PC-3 (cell line): Measurements from ENCODE around the gene FOXO3. TPM values are rescaled to one million over a fixed set of nuclear protein-coding genes. Genes with fewer than 3 reads are reported as not detected.

Experiments
- ATAC-seq: fragments of 200-7000 bp; cut with Tn5 transposase; 2 replicates; pipeline ENCODE4 v1.9.1; 2020; ENCODE audit warnings: mild to moderate bottlenecking, moderate library complexity
- BruUV-seq: library from RNA; stranded (reverse); fragments of 400-500 nt; replicated peaks from 2 replicates; lab custom pipeline; 2021; lab: Mats Ljungman, UMichigan
- CTCF ChIA-PET: fragments of 300-600 bp; sonication (Branson Sonifier 250); formaldehyde crosslinking; loops from one replicate; lab custom pipeline; 2022; ENCODE audit warnings: antibody characterized with exemption; lab: Charles Lee
- POLR2A ChIA-PET: fragments of 300-600 bp; sonication (Branson Sonifier 250); formaldehyde crosslinking; loops from one replicate; lab custom pipeline; 2022; ENCODE audit warnings: antibody characterized with exemption; ENCODE audit not compliant: unreplicated experiment; lab: Charles Lee
- DNase-seq: peaks from one replicate; pipeline ENCODE4 v3.0.0-alpha.2; 2015
- H2AFZ ChIP-seq: fragments of 300-600 bp; sonication (generic); 2 replicates; pipeline ENCODE4 v1.6.0; 2016; ENCODE audit warnings: antibody characterized with exemption, low read length
- H3F3A ChIP-seq: fragments of 300-600 bp; sonication (generic); one replicate; pipeline ENCODE4 v1.6.0; 2017; ENCODE audit warnings: antibody characterized with exemption, low read length, control low read depth, mild to moderate bottlenecking; ENCODE audit not compliant: unreplicated experiment
- H3K27ac ChIP-seq: fragments of 300-600 bp; sonication (generic); 2 replicates; pipeline ENCODE4 v1.5.1; 2016; ENCODE audit warnings: mild to moderate bottlenecking, low read length
- H3K27me3 ChIP-seq: fragments of 300-600 bp; sonication (generic); 2 replicates; pipeline ENCODE4 v1.6.1; 2016; ENCODE audit warnings: low read length, mixed read lengths
- H3K36me3 ChIP-seq: fragments of 300-600 bp; sonication (generic); 2 replicates; pipeline ENCODE4 v1.6.1; 2016; ENCODE audit warnings: low read depth, mixed run types, low read length, mixed read lengths
- H3K4me1 ChIP-seq: fragments of 300-600 bp; sonication (generic); 2 replicates; pipeline ENCODE4 v1.5.1; 2016; ENCODE audit warnings: low read length; ENCODE audit not compliant: insufficient read depth
- H3K4me2 ChIP-seq: fragments of 300-600 bp; sonication (generic); 2 replicates; pipeline ENCODE4 v1.6.0; 2016; ENCODE audit warnings: low read length
- H3K4me3 ChIP-seq: fragments of 300-600 bp; sonication (generic); 2 replicates; pipeline ENCODE4 v1.5.1; 2016; ENCODE audit warnings: mild to moderate bottlenecking, low read length, mixed read lengths
- H3K79me2 ChIP-seq: fragments of 300-600 bp; sonication (generic); 2 replicates; pipeline ENCODE4 v1.6.1; 2017; ENCODE audit warnings: low read length, mixed read lengths
- H3K9ac ChIP-seq: fragments of 300-600 bp; sonication (generic); 2 replicates; pipeline ENCODE4 v1.6.0; 2016; ENCODE audit warnings: mild to moderate bottlenecking, low read length
- H3K9me2 ChIP-seq: fragments of 300-600 bp; sonication (generic); replicated peaks from 2 replicates; pipeline ENCODE4 v1.6.1; 2016; ENCODE audit warnings: mixed run types, low read length, mixed read lengths
- H3K9me3 ChIP-seq: fragments of 300-600 bp; sonication (generic); 2 replicates; pipeline ENCODE4 v1.6.1; 2016; ENCODE audit warnings: low read length, mixed read lengths
- H4K20me1 ChIP-seq: fragments of 300-600 bp; sonication (generic); 2 replicates; pipeline ENCODE4 v1.6.1; 2016; ENCODE audit warnings: low read length, mixed read lengths
- CTCF ChIP-seq: fragments of 300-600 bp; sonication (generic); conservative IDR thresholded peaks from 2 replicates; pipeline ENCODE4 v1.5.1; 2017; ENCODE audit warnings: antibody characterized with exemption, low read depth, mild to moderate bottlenecking, low read length
- EZH2 ChIP-seq: fragments of 300-600 bp; sonication (generic); IDR thresholded peaks from one replicate; pipeline ENCODE4 v1.6.1; 2017; ENCODE audit warnings: antibody characterized with exemption, mild to moderate bottlenecking, low read length; ENCODE audit not compliant: unreplicated experiment
- EZH2phosphoT487 ChIP-seq: fragments of 300-600 bp; sonication (generic); IDR thresholded peaks from 2 replicates; pipeline ENCODE4 v1.6.1; 2018; ENCODE audit warnings: mild to moderate bottlenecking, antibody characterized with exemption, low read length, borderline replicate concordance
- intact Hi-C: fragments of 100-400 bp; cut with micrococcal nuclease; formaldehyde crosslinking; loops from 2 replicates; pipeline ENCODE4 v1.9.0; 2023
- total RNA-seq: library from RNA; depleted of rRNA; stranded (reverse); fragments of >200 nt; gene quantifications from 2 replicates; pipeline ENCODE4 v1.2.3, GENCODE V29; 2014

Gene FOXO3
- total RNA-seq, 1 experiment from 2014 or later = 12.8 TPM

GRCh38 chr6:108568101-108568500, 7.4 kb downstream of the FOXO3 start:
- ChIA-PET POLR2A (no interaction called here), CTCF (no interaction called here)
- Histone ChIP-seq H3F3A (peaks cover 4% of the 10 kb centered on the region), H3K36me3 (peaks cover 22% of the 10 kb centered on the region), H3K79me2 (peaks cover 96% of the 10 kb centered on the region), H3K4me2 (no peak overlapping the region), H3K4me1 (peaks cover 33% of the 10 kb centered on the region), H3K9me3 (no peaks in the 10 kb centered on the region), H3K27me3 (no peaks in the 10 kb centered on the region), H2AFZ (no peak overlapping the region), H3K9ac (no peak overlapping the region), H3K27ac (no peak overlapping the region), H3K4me3 (no peak overlapping the region), H3K9me2 (no peaks in the 10 kb centered on the region), H4K20me1 (peaks cover 26% of the 10 kb centered on the region)
- no peak for ATAC-seq
- intact Hi-C loops = no loop called here
- DNase-seq = no peak
- TF ChIP-seq EZH2phosphoT487 = no peak
- no peak for TF ChIP-seq EZH2
- TF ChIP-seq CTCF = no peak
- BruUV-seq = no TSS peak

GRCh38 chr6:108568551-108569305, 8.0 kb downstream of the FOXO3 start:
- Histone ChIP-seq H3K9me2 (no peaks in the 10 kb centered on the region), H3K79me2 (peaks cover 94% of the 10 kb centered on the region), H4K20me1 (peaks cover 26% of the 10 kb centered on the region), H3K4me3 (no peak overlapping the region), H3K36me3 (peaks cover 22% of the 10 kb centered on the region), H3K4me1 (peaks cover 32% of the 10 kb centered on the region), H2AFZ (no peak overlapping the region), H3K9me3 (no peaks in the 10 kb centered on the region), H3K27ac (no peak overlapping the region), H3F3A (peaks cover 4% of the 10 kb centered on the region), H3K4me2 (no peak overlapping the region), H3K27me3 (no peaks in the 10 kb centered on the region), H3K9ac (no peak overlapping the region)
- TF ChIP-seq EZH2 (no peak), EZH2phosphoT487 (no peak), CTCF (no peak)
- no peak for ATAC-seq
- ChIA-PET CTCF (no interaction called here), POLR2A (no interaction called here)
- BruUV-seq = no TSS peak
- DNase-seq = no peak
- intact Hi-C loops = no loop called here

GRCh38 chr6:108570517-108570916, 9.8 kb downstream of the FOXO3 start:
- H3K27ac ChIP-seq = no peak overlapping the region
- intact Hi-C loops = no loop called here
- H2AFZ ChIP-seq = no peak overlapping the region
- no TSS peak for BruUV-seq
- DNase-seq (peak; percentile 13), ATAC-seq (no peak)
- ChIA-PET CTCF (no interaction called here), POLR2A (no interaction called here)
- no peak overlapping the region for H3K4me2 ChIP-seq
- H3K79me2 ChIP-seq = peaks cover 94% of the 10 kb centered on the region
- H3K9ac ChIP-seq = no peak overlapping the region
- no peaks in the 10 kb centered on the region for H3K9me3 ChIP-seq
- peaks cover 22% of the 10 kb centered on the region for H3K36me3 ChIP-seq
- peaks cover 2% of the 10 kb centered on the region for H3F3A ChIP-seq
- no peak overlapping the region for H3K4me3 ChIP-seq
- no peaks in the 10 kb centered on the region for H3K9me2 ChIP-seq
- no peaks in the 10 kb centered on the region for H3K27me3 ChIP-seq
- TF ChIP-seq CTCF (no peak; the same call in 1 of the 2 replicates), EZH2phosphoT487 (no peak), EZH2 (no peak)
- peaks cover 25% of the 10 kb centered on the region for H4K20me1 ChIP-seq
- H3K4me1 ChIP-seq = peaks cover 17% of the 10 kb centered on the region
